Measurements from ENCODE around the gene ARMH2. TPM values are rescaled to one million over a fixed set of nuclear protein-coding genes. Genes with fewer than 3 reads are reported as not detected.
"Not testable (repeated sequence)": the region's sequence is repeated elsewhere in the genome, so short reads cannot be mapped to it uniquely, and the experiment has no call there.

The ARMH2 gene
- total and polyA plus RNA-seq, 4 donors, result not detected

- H3K27me3 ChIP-seq (ENCODE audit: control insufficient read depth in 4 of 4, insufficient read depth in 4 of 4, low read length in 3 of 4), result no peaks in the 10 kb centered on the region
- H3K36me3 ChIP-seq (ENCODE audit: control insufficient read depth in 4 of 4, insufficient read depth in 3 of 4, low read depth in 1 of 4, low read length in 3 of 4), result no peaks in the 10 kb centered on the region
- DNase-seq (ENCODE audit: low spot score), result no peak
- no peaks in the 10 kb centered on the region for H3K4me1 ChIP-seq (ENCODE audit: control insufficient read depth in 4 of 4, insufficient read depth in 4 of 4, low read length in 3 of 4)
- H3K27ac ChIP-seq (ENCODE audit: low read depth in 1 of 2, low read length in 2 of 2), result no peak overlapping the region
- H3K9ac ChIP-seq (ENCODE audit: low read depth in 1 of 2, low read length in 2 of 2), result no peak overlapping the region
- no peak for TF ChIP-seq NR2F2 (IDR thresholded peaks at IDR 0.05)
- no peak overlapping the region for H3K4me3 ChIP-seq (ENCODE audit: low read depth in 1 of 3, low read length in 3 of 3)
- no peaks in the 10 kb centered on the region for H3K9me3 ChIP-seq (ENCODE audit: control insufficient read depth in 4 of 4, low read length in 3 of 4)
Measured at GRCh38 chr6:24755279-24755678, 43.4 kb downstream of the ARMH2 start.

- not testable (repeated sequence) for H3K4me3 ChIP-seq (ENCODE audit: low read depth in 1 of 3, low read length in 3 of 3); H3K36me3 ChIP-seq (ENCODE audit: control insufficient read depth in 4 of 4, insufficient read depth in 3 of 4, low read depth in 1 of 4, low read length in 3 of 4); H3K9me3 ChIP-seq (ENCODE audit: control insufficient read depth in 4 of 4, low read length in 3 of 4); H3K9ac ChIP-seq (ENCODE audit: low read depth in 1 of 2, low read length in 2 of 2); DNase-seq (ENCODE audit: low spot score); H3K27ac ChIP-seq (ENCODE audit: low read depth in 1 of 2, low read length in 2 of 2); H3K27me3 ChIP-seq (ENCODE audit: control insufficient read depth in 4 of 4, insufficient read depth in 4 of 4, low read length in 3 of 4); H3K4me1 ChIP-seq (ENCODE audit: control insufficient read depth in 4 of 4, insufficient read depth in 4 of 4, low read length in 3 of 4)
- 91% methylated on average over 4 of the region's 4 CpGs for WGBS
Measured at GRCh38 chr6:24754378-24754777, 44.3 kb downstream of the ARMH2 start.

GRCh38 chr6:24753545-24753944 is 45.2 kb downstream of the ARMH2 start:
- 78% methylated on average over 2 of the region's 2 CpGs for WGBS
- H3K4me1 ChIP-seq (ENCODE audit: control insufficient read depth in 4 of 4, insufficient read depth in 4 of 4, low read length in 3 of 4), result no peaks in the 10 kb centered on the region
- H3K9ac ChIP-seq (ENCODE audit: low read depth in 1 of 2, low read length in 2 of 2), result no peak overlapping the region
- TF ChIP-seq TAF1 (conservative IDR thresholded peaks at IDR 0.05) (no peak), CTCF (IDR thresholded peaks at IDR 0.05; ENCODE audit: low read depth, low read length, missing input control) (no peak), RXRA (IDR thresholded peaks at IDR 0.05) (no peak), REST (IDR thresholded peaks at IDR 0.05) (no peak), HNF4G (IDR thresholded peaks at IDR 0.05) (no peak), FOXA1 (IDR thresholded peaks at IDR 0.05) (no peak)
- H3K36me3 ChIP-seq (ENCODE audit: control insufficient read depth in 4 of 4, insufficient read depth in 3 of 4, low read depth in 1 of 4, low read length in 3 of 4), result no peaks in the 10 kb centered on the region
- no peak overlapping the region for H3K4me3 ChIP-seq (ENCODE audit: low read depth in 1 of 3, low read length in 3 of 3)
- no peak for DNase-seq (ENCODE audit: low spot score)
- no peak overlapping the region for H3K27ac ChIP-seq (ENCODE audit: low read depth in 1 of 2, low read length in 2 of 2)
- H3K9me3 ChIP-seq (ENCODE audit: control insufficient read depth in 4 of 4, low read length in 3 of 4), result no peaks in the 10 kb centered on the region
- H3K27me3 ChIP-seq (ENCODE audit: control insufficient read depth in 4 of 4, insufficient read depth in 4 of 4, low read length in 3 of 4), result no peaks in the 10 kb centered on the region

GRCh38 chr6:24752917-24753492 is 45.7 kb downstream of the ARMH2 start:
- H3K36me3 ChIP-seq (ENCODE audit: control insufficient read depth in 4 of 4, insufficient read depth in 3 of 4, low read depth in 1 of 4, low read length in 3 of 4), result no peaks in the 10 kb centered on the region
- H3K27me3 ChIP-seq (ENCODE audit: control insufficient read depth in 4 of 4, insufficient read depth in 4 of 4, low read length in 3 of 4), result no peaks in the 10 kb centered on the region
- 91% methylated on average over 1 of the region's 1 CpG for WGBS
- TF ChIP-seq TAF1 (conservative IDR thresholded peaks at IDR 0.05), result no peak
- TF ChIP-seq GABPA (IDR thresholded peaks at IDR 0.05 in 1 of 2, conservative IDR thresholded peaks at IDR 0.05 in 1 of 2), result no peak
- TF ChIP-seq FOXA2 (IDR thresholded peaks at IDR 0.05), result no peak
- no peak for TF ChIP-seq CTCF (IDR thresholded peaks at IDR 0.05; ENCODE audit: low read depth, low read length, missing input control)
- TF ChIP-seq ZBTB33 (IDR thresholded peaks at IDR 0.05), result no peak
- TF ChIP-seq SP1 (IDR thresholded peaks at IDR 0.05), result no peak
- no peak for TF ChIP-seq RXRA (IDR thresholded peaks at IDR 0.05)
- TF ChIP-seq NR2F2 (IDR thresholded peaks at IDR 0.05), result no peak
- TF ChIP-seq EGR1 (IDR thresholded peaks at IDR 0.05; ENCODE audit: low read depth in 2 of 2), result no peak
- no peak for TF ChIP-seq JUND (IDR thresholded peaks at IDR 0.05)
- TF ChIP-seq HNF4A (conservative IDR thresholded peaks at IDR 0.05), result no peak

More at GRCh38 chr6:24752917-24753492, 45.7 kb downstream of the ARMH2 start:
- no peak overlapping the region for H3K9ac ChIP-seq (ENCODE audit: low read depth in 1 of 2, low read length in 2 of 2)
- no peaks in the 10 kb centered on the region for H3K4me1 ChIP-seq (ENCODE audit: control insufficient read depth in 4 of 4, insufficient read depth in 4 of 4, low read length in 3 of 4)
- H3K9me3 ChIP-seq (ENCODE audit: control insufficient read depth in 4 of 4, low read length in 3 of 4), result no peaks in the 10 kb centered on the region
- no peak overlapping the region for H3K27ac ChIP-seq (ENCODE audit: low read depth in 1 of 2, low read length in 2 of 2)
- H3K4me3 ChIP-seq (ENCODE audit: low read depth in 1 of 3, low read length in 3 of 3), result no peak overlapping the region
- DNase-seq (ENCODE audit: low spot score), result no peak
